GM18868 (cell line): ENCODE measurements around the gene ZNF93.
A peak's percentile ranks its signal among the peaks of the same experiment; 100 is the strongest.
"Not testable (repeated sequence)": the region's sequence is repeated elsewhere in the genome, so short reads cannot be mapped to it uniquely, and the experiment has no call there.

Source experiments
- ATAC-seq: cut with Tn5 transposase; IDR thresholded peaks from one replicate; pipeline ENCODE4 v1.9.1; 2021; ENCODE audit warnings: mild to moderate bottlenecking, moderate library complexity; ENCODE audit not compliant: unreplicated experiment

Gene ZNF93

DNA sequence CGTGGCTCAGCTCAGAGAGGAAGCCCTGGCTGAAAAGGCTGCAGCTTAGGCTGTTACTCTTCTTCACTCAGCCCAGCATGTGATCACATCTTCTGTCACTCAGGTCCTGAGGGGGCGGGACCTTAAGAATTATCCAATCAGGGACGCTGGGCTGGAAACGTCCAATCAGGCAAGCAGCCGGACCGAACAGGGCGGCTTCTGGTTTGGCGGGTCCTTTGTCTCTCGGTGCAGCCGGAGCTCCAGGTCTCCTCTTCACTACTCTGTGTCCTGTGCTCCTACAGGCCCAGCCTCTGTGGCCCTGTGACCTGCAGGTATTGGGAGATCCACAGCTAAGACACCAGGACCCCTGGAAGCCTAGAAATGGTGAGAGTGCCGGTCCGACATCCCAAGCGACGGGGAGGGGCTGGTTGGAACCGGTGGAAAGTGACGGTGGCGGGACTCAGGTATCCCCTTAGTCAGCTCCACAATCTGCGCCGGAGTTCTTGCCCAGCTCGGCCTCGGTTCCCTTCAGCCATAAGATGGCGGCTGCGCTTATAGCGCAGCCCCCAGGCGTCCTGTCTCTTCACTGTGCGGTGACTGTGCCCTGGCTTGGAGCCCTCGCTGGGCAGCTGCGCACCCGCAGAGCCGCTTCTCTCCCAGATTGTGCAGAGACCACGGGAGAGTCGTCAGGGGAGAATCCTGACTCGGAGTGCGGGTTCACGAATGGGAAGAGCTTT, at the start of gene ZNF93:
Gene ZNF93 (plus strand): TSS at position 218 of the 716 bp plus-strand sequence. CDS start 143 bp downstream, at position 361.
- peak; percentile 92 for ATAC-seq

DNA sequence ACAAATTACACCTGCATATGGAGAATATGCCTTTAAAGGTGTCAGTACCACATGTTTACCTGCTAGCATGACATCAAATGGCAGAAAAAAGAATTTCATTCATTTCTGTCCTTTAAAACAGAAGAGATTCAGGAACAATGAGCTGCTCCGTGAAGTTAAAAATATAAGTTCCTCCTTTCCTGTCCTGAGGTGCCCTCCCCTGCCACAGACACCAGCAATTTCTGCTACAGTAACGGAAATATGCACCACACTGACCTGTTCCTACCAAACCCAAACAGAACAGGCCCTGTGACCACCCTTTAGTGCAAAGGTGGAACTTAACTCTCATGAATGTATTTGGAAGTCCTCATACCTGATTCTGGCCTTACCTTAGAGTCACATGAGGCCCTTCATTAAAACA, 49.0 kb upstream of the ZNF93 start:
- ATAC-seq, result not testable (repeated sequence)

DNA sequence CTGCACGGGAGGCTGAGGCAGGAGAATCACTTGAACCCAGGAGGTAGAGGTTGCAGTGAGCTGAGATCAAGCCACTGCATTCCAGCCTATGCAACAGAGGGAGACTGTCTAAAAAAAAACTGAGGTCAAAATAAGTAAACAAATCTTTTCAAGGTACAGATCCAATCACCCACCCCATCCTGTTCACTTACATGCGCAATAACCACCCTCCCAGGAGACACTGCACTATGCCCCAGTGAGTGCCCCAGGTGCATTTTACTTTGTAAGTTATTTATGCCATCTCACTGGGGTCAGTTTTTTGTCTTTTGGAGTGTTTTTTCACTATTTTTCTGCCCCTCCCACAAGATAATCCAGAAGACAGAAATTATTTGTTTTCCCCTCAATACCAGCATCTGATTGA, 42.0 kb upstream of the ZNF93 start:
- ATAC-seq, result no peak

DNA sequence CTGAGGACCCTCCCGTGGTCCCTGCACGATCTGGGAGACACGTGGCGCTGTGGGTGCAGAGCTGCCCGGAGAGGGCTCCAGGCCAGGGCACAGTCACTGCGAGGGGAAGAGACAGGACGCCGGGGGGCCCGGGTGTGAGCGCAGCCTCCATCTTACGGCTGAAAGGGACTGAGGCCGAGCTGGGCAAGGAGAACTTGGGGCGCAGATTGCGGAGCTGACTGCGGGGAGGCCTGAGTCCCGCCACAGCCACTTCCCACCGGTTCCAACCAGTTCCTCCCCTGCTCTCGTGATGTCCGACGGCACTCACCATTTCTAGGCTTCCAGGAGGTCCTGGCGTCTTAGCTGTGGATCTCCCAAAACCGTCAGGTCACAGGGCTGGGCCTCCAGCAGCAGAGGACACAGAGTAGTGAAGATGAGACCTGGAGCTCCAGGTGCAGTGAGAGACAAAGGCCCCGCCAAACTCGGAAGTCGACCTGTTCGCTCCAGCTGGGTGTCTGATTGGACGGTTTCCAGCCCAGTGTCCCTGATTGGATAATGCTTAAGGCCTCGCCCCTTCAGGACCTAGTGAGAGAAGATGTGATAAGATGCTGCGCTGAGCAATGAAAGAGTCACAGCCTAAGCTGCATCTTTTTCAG, 39.9 kb upstream of the ZNF93 start:
- ATAC-seq, result no peak

DNA sequence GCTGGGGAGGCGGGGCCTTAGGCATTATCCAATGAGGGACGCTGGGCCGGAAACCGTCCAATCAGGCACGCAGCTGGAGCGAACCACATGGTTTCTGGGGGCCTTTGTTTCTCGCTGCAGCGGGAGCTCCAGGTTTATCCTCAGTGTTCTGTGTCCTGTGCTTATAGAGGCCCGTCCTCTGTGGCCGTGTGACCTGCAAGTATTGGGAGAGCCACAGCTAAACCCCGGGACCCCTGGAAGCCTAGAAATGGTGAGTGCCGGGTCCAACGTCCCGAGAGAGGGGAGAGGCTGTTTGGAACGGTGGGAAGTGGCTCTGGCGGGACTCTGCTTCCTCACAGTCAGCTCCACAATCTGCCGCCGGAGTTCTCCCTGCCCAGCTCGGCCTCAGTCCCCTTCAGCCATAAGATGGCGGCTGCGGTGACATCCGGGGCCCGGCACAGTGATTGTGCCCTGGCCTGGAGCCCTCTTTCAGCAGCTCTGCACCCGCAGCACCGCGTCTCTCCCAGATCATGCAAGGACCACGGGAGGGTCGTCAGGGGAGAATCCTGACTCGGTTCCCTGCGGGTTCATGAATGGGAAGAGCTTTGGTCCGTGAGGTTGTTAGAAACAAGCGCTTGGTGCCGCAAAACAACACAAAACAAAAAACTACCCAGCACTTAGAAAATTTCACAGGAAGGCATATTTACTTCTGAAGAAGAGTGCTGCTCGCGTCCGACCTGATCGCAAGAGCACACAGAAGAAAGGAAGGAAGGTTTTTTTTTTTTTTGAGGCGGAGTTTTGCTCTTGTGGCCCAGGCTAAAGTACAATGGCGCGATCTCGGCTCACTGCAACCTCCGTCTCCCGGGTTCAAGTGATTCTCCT, 34.8 kb upstream of the ZNF93 start, which contains the start of gene ZNF253:
Gene ZNF253 (plus strand): TSS at position 133 of the 861 bp plus-strand sequence. CDS start 115 bp downstream, at position 248.
- peak; percentile 98 for ATAC-seq

DNA sequence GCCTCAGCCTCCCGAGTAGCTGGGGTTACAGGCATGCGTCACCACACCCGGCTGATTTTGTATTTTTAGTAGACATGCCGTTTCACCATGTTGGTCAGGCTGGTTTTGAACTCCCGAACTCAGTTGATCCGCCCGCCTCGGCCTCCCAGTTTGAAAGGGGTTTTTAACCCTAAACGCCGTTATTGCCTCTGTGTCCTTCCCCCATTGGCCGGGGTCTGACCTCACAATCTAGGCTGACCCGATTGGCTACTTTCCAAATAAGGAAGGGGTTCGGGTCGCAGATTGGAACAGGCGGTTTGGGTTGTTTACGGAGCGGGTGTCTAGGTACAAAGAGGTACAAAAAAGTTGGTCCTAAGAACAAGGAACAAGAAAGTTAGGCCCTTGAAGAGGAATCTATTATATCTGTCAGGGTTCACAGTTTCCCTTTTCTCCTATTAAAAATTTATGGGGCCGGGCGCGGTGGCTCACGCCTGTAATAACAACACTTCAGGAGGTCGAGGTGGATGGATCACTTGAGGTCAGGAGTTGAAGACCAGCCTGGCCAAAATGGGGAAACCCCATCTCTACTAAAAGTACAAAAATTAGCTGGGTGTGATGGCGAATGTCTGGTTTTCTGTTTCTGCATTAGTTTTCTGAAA, 34.0 kb upstream of the ZNF93 start:
- no peak for ATAC-seq

DNA sequence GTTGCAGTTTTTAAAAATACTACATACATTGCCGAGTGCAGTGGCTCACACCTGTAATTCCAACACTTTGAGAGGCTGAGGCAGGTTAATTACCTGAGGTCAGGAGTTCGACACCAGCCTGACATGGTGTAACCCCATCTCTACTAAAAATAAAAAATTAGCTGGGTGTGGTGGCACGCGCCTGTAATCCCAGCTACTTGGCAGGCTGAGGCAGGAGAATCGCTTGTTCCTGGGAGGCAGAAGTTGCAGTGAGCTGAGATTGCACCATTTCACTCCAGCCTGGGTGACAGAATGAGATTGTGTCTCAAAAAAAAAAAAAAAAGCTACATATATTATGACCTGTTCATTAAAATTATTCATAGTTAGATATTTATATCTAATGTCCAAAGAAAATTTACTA, 30.7 kb upstream of the ZNF93 start:
- not testable (repeated sequence) for ATAC-seq

DNA sequence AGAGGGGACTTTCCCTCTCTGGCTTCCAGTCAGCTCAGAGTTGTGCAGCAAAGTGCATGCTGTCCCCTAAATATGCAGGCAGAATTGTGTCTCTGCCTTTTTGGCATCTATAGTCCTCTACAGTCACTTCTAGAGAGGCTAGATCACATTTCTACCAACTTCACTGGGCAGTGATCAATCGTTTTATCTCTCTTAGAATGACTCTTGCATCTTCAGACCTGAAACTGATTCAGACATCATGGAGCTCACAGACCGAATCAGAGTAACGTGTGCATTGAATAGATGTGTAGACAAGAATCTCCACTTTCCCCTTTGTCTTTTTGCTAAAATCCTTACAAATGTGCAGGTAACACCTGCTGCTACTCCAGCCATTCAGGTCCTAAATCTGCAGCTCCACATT, 28.8 kb upstream of the ZNF93 start:
- ATAC-seq, result no peak

DNA sequence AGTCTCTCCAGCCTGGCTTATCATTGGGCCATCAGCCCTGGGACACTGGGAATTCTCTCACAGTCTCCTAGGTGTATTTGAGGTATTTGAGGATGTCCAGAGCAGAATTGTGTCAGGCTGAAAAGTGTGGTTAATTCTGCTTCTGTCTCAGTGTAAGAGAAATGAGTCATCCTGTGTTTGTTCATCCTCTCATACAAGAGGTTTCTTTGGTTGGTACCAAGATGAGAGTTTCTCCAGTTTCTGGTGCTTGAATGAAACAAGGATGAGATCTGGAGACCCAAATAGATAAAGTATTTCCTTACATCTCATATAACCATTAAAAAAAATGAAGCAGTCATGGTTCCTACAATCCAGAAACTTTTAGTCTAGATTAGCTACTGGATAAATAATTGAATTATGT, 27.4 kb upstream of the ZNF93 start:
- no peak for ATAC-seq

DNA sequence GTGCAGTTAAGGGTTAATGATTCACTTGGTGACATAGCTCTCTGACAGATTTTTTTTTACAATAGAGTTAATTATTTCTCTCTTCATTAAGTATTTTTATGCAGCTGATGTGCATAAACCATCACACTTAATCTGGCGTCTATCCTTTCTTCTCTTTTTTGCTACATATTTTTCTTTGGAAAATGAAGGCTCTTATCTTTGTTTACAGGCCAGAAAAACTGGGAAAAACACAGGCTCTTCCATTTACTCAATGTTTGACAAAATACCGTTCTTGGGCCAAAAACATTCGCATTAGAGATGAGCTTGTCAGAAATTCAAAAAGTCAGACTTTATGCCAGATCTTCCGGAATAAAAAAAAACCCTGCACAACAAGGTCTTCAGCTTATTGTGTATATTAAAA, 23.0 kb upstream of the ZNF93 start:
- no peak for ATAC-seq

DNA sequence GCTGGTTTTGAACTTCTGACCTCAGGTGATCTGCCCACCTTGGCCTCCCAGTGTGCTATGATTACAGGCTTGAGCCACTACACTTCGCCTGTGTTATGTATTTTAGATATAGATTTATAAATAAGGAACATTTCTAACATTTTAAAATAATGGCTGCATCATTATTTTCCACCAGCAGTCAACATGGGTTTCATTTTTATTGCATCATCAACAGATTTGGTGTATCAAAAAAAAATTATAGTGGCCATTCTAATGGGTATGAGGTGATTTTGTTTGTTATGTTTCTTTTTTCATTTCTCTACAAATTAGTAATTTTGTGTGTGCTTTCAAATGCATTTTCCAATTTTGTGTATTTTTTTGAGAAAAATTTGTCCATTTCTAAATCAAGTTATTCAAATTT, 16.2 kb upstream of the ZNF93 start:
- no peak for ATAC-seq

DNA sequence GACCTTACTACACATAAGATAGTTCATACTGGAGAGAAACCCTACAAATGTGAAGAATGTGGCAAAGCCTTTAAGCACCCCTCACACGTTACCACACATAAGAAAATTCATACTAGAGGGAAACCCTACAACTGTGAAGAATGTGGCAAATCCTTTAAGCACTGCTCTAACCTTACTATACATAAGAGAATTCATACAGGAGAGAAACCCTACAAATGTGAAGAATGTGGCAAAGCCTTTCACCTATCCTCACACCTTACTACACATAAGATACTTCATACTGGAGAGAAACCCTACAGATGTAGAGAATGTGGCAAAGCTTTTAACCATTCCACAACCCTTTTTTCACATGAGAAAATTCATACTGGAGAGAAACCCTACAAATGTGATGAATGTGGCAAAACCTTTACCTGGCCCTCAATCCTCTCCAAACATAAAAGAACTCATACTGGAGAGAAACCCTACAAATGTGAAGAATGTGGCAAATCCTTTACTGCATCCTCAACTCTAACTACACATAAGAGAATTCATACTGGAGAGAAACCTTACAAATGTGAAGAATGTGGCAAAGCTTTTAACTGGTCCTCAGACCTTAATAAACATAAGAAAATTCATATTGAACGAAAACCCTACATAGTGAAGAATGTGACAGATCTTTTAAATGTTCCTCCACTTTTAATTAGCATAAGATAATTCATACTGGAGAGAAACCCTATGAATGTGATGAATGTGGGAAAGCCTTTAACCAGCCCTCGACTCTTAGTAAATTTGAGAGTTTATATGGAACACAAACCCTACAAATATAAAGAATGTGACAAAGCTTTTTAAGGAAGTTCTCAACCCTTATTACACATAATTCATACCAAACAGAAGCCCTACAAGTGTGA, 8.4 kb upstream of the ZNF93 start:
- ATAC-seq, result not testable (repeated sequence)

DNA sequence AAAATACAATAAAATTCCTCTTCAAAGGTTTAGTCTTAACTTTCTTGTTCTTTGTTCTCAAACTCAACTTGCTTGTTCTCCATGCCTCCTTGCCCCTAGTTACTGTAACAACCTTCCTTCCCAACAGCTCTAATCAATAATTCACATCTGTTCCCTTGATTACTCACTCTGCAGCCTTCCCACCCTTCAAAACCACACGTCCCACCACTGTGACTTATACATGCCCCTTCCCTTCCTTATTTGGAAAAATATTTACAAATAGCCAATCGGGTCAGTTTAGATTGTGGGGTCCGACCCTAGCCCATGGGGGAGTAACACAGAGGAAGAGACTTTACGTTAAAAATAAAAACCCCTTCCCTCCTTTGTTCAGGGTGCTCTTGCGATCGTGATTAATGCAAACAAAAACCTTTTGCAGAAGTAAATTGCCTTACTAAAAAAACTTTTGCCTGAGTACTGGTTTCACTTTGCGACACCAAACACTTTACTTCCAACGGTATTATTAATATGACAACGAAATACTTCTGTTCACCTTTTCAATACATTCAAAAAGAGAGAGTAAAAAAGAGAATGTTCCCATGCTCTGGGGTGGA, 512 bp upstream of the ZNF93 start:
- ATAC-seq, result peak; percentile 1

DNA sequence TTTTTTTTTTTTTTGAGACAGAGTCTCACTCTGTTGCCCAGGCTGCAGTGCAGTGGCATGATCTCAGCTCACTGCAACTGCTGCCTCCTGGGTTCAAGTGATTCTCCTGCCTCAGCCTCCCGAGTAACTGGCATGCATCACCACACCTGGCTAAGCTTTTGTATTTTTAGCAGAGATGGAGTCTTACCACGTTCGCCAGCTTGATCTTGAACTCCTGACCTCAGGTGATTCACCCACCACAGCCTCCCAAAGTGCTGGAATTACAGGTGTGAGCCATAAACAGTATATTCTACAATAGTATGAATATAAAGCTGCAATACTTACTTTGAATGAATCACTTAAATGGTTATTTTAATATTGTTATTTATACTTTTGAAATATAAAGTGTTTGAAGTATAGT, 6.8 kb downstream of the ZNF93 start:
- not testable (repeated sequence) for ATAC-seq

DNA sequence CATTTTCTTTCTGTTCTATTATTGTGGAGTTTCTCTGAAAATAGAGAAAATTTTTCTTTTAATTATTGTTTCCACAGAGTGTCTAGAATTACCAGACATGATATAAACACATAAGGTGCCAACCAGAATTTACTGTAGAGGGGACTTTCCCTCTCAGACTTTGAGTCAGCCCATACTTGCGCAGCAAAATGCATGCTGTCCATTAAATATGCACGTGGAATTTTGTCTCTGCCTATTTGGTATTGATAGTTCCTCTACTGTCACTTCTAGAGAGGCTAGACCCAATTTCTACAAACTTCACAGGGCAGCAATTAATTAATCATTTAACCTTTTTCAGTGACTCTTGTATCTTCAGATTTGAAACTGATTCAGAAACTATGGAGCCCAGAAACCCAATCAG, 8.9 kb downstream of the ZNF93 start:
- no peak for ATAC-seq

DNA sequence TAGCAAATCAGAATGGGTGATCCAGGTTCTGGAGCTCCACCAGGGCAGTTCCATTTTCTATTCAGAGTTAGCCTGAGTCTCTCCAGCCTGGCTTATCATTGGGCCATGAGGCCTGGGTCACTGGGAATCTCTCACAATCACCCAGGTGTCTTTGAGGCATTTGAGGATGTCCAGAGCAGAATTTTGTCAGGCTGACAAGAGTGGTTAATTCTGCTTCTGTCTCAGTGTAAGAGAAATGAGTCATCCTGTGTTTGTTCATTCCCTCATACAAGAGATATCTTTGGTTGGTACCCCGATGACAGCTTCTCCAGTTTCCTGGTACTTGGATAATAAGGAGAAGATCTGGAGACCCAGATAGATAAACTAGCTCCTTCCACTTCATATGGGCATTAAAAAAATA, 10.4 kb downstream of the ZNF93 start:
- ATAC-seq, result no peak

DNA sequence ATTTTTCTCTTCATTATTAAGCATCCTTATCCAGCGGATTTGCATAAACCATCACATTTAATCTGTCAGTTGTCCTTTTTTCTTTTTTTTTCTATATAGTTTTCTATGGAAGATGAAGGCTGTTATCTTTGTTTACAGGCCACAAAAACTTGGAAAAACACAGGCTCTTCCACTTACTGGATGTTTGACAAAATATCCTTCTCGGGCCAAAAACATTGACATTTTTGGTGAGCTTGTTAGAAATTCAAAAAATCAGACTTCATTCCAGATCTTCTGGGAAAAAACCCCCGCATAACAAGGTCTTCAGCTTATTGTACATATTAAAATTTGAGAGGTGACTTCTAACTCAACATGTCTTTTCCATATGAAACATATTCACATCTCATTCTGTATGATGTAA, 13.8 kb downstream of the ZNF93 start:
- no peak for ATAC-seq

DNA sequence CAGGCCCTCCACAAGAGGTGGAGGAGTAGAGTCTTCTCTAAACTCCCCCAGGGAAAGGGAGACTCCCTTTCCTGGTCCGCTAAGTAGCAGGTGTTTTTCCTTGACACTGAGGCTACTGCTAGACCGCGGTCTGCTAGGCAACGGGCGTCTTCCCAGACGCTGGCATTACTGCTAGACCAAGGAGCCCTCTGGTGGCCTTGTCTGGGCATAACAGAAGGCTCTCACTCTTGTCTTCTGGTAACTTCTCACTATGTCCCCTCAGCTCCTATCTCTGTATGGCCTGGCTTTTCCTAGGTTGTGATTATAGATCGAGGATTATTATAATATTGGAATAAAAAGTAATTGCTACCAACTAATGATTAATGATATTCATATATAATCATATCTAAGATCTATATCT, 29.7 kb downstream of the ZNF93 start:
- ATAC-seq, result not testable (repeated sequence)

DNA sequence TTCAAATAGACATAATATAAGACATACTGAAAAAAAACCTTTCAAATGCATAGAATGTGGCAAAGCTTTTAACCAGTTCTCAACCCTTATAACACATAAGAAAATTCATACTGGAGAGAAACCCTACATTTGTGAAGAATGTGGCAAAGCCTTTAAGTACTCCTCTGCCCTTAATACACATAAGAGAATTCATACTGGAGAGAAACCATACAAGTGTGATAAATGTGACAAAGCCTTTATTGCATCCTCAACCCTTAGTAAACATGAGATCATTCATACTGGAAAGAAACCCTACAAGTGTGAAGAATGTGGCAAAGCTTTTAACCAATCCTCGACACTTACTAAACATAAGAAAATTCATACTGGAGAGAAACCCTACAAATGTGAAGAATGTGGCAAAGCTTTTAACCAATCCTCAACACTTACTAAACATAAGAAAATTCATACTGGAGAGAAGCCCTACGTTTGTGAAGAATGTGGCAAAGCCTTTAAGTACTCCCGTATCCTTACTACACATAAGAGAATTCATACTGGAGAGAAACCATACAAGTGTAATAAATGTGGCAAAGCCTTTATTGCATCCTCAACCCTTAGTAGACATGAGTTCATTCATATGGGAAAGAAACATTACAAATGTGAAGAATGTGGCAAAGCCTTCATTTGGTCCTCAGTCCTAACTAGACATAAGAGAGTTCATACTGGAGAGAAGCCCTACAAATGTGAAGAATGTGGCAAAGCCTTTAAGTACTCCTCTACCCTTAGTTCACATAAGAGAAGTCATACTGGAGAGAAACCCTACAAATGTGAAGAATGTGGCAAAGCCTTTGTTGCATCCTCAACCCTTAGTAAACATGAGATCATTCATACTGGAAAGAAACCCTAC, 32.9 kb downstream of the ZNF93 start:
- ATAC-seq, result not testable (repeated sequence)
